ENCODE results near the gene PCK2.

Gene PCK2

DNA sequence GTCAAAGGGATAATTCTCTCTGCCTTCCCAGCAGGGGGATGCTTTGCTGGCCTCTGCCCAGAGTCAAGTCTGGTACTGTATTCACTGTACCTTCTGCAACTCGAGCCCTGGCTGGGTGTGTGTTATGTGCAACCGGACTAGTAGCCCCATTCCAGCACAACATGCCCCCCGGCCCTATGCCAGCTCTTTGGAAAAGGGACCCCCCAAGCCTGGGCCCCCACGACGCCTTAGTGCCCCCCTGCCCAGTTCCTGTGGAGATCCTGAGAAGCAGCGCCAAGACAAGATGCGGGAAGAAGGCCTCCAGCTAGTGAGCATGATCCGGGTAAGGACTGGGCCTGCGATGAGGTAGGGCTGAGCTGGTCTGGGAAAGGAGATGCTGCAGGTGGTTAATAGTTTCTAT lies 56.5 kb downstream of the PCK2 start:
- in situ Hi-C loops (cut with HindIII; ENCODE audit: low sequenced_read_pairs): no loop called here

DNA sequence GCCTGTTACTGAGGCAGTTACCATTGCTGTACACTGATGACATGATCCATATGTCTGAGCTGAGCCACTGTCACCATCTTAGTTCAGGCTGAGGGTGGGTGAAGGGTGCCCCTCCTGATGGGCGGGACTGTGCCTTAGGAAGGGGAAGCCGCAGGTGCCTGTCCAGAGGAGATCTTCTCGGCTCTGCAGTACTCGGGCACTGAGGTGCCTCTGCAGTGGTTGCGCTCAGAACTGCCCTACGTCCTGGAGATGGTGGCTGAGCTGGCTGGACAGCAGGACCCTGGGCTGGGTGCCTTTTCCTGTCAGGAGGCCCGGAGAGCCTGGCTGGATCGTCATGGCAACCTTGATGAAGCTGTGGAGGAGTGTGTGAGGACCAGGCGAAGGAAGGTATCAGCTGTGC lies 56.9 kb downstream of the PCK2 start:
- in situ Hi-C loops (cut with HindIII; ENCODE audit: low sequenced_read_pairs): no loop called here

- in situ Hi-C loops (cut with HindIII; ENCODE audit: low sequenced_read_pairs): no loop called here
Measured at GRCh38 chr14:24151404-24152080, 57.4 kb downstream of the PCK2 start.
